CD14-positive monocyte (primary cell): ENCODE results near the gene KCNQ1. TPM values are rescaled to one million over a fixed set of nuclear protein-coding genes. Genes with fewer than 3 reads are reported as not detected.

Experiments
- DNase-seq, 3 donors: peaks; one replicate each; pipeline ENCODE4 v3.0.0-alpha.2; 2011 to 2022
- H2AFZ ChIP-seq: 2 replicates; pipeline ENCODE4 v1.6.0; 2012; ENCODE audit warnings: mild to moderate bottlenecking, low read depth, low read length, inconsistent platforms; ENCODE audit not compliant: insufficient read depth, poor library complexity, severe bottlenecking
- H3K27ac ChIP-seq, 2 donors: 1 replicate in 1 of 2; 2 replicates in 1 of 2; pipeline ENCODE4 v1.5.1; 2012 to 2013; ENCODE audit warnings: low read length in 2 of 2, control low read depth in 1 of 2, inconsistent platforms in 1 of 2, low read depth in 1 of 2, mild to moderate bottlenecking in 1 of 2
- H3K27me3 ChIP-seq, 2 donors: one replicate each; pipeline versions ENCODE4 v1.6.0 to v1.6.1; 2011 to 2013; ENCODE audit warnings: low read length in 2 of 2; ENCODE audit not compliant: control insufficient read depth in 2 of 2, insufficient read depth in 2 of 2
- H3K36me3 ChIP-seq, 2 donors: replicated peaks in 1 of 2; 1 replicate in 1 of 2; 2 replicates in 1 of 2; pipeline versions ENCODE4 v1.5.1 to v1.6.1; 2012 to 2013; ENCODE audit warnings: low read length in 2 of 2, control low read depth in 1 of 2, inconsistent platforms in 1 of 2, mild to moderate bottlenecking in 1 of 2; ENCODE audit not compliant: insufficient read depth in 2 of 2, control insufficient read depth in 1 of 2
- H3K4me1 ChIP-seq, 2 donors: 1 replicate in 1 of 2; 2 replicates in 1 of 2; pipeline versions ENCODE4 v1.5.1 to v1.6.1; 2012 to 2013; ENCODE audit warnings: low read length in 2 of 2, control low read depth in 1 of 2, inconsistent platforms in 1 of 2, mild to moderate bottlenecking in 1 of 2, moderate library complexity in 1 of 2; ENCODE audit not compliant: insufficient read depth in 2 of 2, control insufficient read depth in 1 of 2
- H3K4me2 ChIP-seq: replicated peaks from 2 replicates; pipeline ENCODE3; 2012; ENCODE audit warnings: low read length, moderate library complexity, mild to moderate bottlenecking; ENCODE audit not compliant: poor library complexity, severe bottlenecking; ENCODE audit errors: extremely low read depth
- H3K4me3 ChIP-seq, 3 experiments: fragments of 200-600 bp in 1 of 3; sonication (generic) in 1 of 3; replicated peaks in 1 of 3; 1 replicate in 2 of 3; 2 replicates in 1 of 3; pipeline ENCODE4 v1.5.1; 2011 to 2013; ENCODE audit warnings: low read length in 3 of 3, mild to moderate bottlenecking in 3 of 3, control low read depth in 2 of 3, low read depth in 2 of 3, inconsistent platforms in 1 of 3, moderate library complexity in 1 of 3
- H3K79me2 ChIP-seq: 2 replicates; pipeline ENCODE4 v1.6.0; 2012; ENCODE audit warnings: mild to moderate bottlenecking, control low read depth, inconsistent platforms, low read length, moderate library complexity; ENCODE audit not compliant: insufficient read depth
- H3K9ac ChIP-seq: 2 replicates; pipeline ENCODE4 v1.6.0; 2017; ENCODE audit warnings: low read length, mild to moderate bottlenecking; ENCODE audit not compliant: insufficient read depth, poor library complexity, severe bottlenecking
- H3K9me3 ChIP-seq, 2 donors: replicated peaks in 1 of 2; 1 replicate in 1 of 2; 2 replicates in 1 of 2; pipeline versions ENCODE4 v1.5.1 to v1.6.1; 2012 to 2013; ENCODE audit warnings: low read length in 2 of 2, control low read depth in 1 of 2; ENCODE audit not compliant: control insufficient read depth in 1 of 2, insufficient read depth in 1 of 2
- H4K20me1 ChIP-seq: 2 replicates; pipeline ENCODE4 v1.6.0; 2012; ENCODE audit warnings: mild to moderate bottlenecking, low read length, control low read depth, moderate library complexity; ENCODE audit not compliant: insufficient read depth
- H3K27ac Mint-ChIP-seq, 7 donors: one replicate each; pipeline ENCODE4 v1.8.0; 2020; ENCODE audit warnings: mild to moderate bottlenecking in 7 of 7, mixed read lengths in 7 of 7, moderate library complexity in 6 of 7, inconsistent platforms in 2 of 7
- H3K27me3 Mint-ChIP-seq, 3 donors: one replicate each; pipeline ENCODE4 v1.8.0; 2021 to 2022; ENCODE audit warnings: low read depth in 3 of 3, mild to moderate bottlenecking in 3 of 3, mixed read lengths in 3 of 3, moderate library complexity in 3 of 3, inconsistent platforms in 1 of 3
- H3K36me3 Mint-ChIP-seq, 2 donors: one replicate each; pipeline ENCODE4 v1.8.0; 2020; ENCODE audit warnings: mixed read lengths in 2 of 2, inconsistent platforms in 1 of 2, mild to moderate bottlenecking in 1 of 2
- H3K4me1 Mint-ChIP-seq: one replicate; pipeline ENCODE4 v1.8.0; 2020; ENCODE audit warnings: mild to moderate bottlenecking, mixed read lengths
- H3K4me3 Mint-ChIP-seq, 2 donors: one replicate each; pipeline ENCODE4 v1.8.0; 2020; ENCODE audit warnings: mild to moderate bottlenecking in 2 of 2, mixed read lengths in 2 of 2, moderate library complexity in 1 of 2
- H3K9me3 Mint-ChIP-seq, 7 donors: one replicate each; pipeline ENCODE4 v1.8.0; 2020 to 2022; ENCODE audit warnings: mixed read lengths in 7 of 7, mild to moderate bottlenecking in 6 of 7, moderate library complexity in 6 of 7, inconsistent platforms in 2 of 7
- CTCF ChIP-seq: fragments of 200-600 bp; IDR thresholded peaks from one replicate; pipeline ENCODE4 v1.8.0; 2022; ENCODE audit warnings: antibody characterized with exemption, mild to moderate bottlenecking
- WGBS: methylation state at CpG from one replicate; pipeline ENCODE4 v1.1.5; 2013; ENCODE audit warnings: missing lambda C conversion rate; ENCODE audit not compliant: insufficient coverage; 5-methylcytosine and 5-hydroxymethylcytosine counted together
- intact Hi-C, 2 donors: fragments of 100-400 bp; cut with micrococcal nuclease; formaldehyde crosslinking; loops; one replicate each; pipeline versions ENCODE4 v1.15.0 to v1.15.1; 2023
- polyA plus RNA-seq, 3 donors: library from polyadenylated mRNA; depleted of rRNA in 1 of 3; unstranded in 2 of 3; stranded (reverse) in 1 of 3; fragments of 300-500 nt in 2 of 3; fragments of >200 nt in 1 of 3; fragmentation: Illumina TruSeq in 2 of 3; gene quantifications; 1 replicate in 2 of 3; 2 replicates in 1 of 3; pipeline ENCODE4 v1.2.3, GENCODE V29; 2012 to 2021

KCNQ1 gene
- polyA plus RNA-seq, 3 donors = 14.9 to 31.8 (median 21.6) TPM

GRCh38 chr11:2431395-2431794 lies 13.4 kb upstream of the KCNQ1 start:
- no peak for DNase-seq
- Histone ChIP-seq H3K36me3 (no peaks in the 10 kb centered on the region), H3K79me2 (no peaks in the 10 kb centered on the region), H3K4me1 (no peaks in the 10 kb centered on the region), H3K4me3 (no peak overlapping the region), H3K9ac (no peak overlapping the region), H4K20me1 (no peaks in the 10 kb centered on the region), H3K9me3 (no peaks in the 10 kb centered on the region), H3K27me3 (no peaks in the 10 kb centered on the region), H3K27ac (no peak overlapping the region), H2AFZ (no peak overlapping the region), H3K4me2 (no peak overlapping the region)
- TF ChIP-seq CTCF = no peak
- H3K36me3 Mint-ChIP-seq = no peaks in the 10 kb centered on the region
- H3K4me3 Mint-ChIP-seq = no peak overlapping the region
- WGBS = no CpG with 5 or more reads among the region's 1 CpG
- no peak overlapping the region for H3K27ac Mint-ChIP-seq
- H3K9me3 Mint-ChIP-seq = no peaks in the 10 kb centered on the region
- H3K27me3 Mint-ChIP-seq = peaks cover 0 to 8% (median 4%) of the 10 kb centered on the region in 3 donors
- H3K4me1 Mint-ChIP-seq = no peaks in the 10 kb centered on the region
- intact Hi-C loops = no loop called here

GRCh38 chr11:2432171-2432621 lies 12.6 kb upstream of the KCNQ1 start:
- H3K9me3 ChIP-seq = no peaks in the 10 kb centered on the region
- no peak overlapping the region for H3K27ac ChIP-seq
- H2AFZ ChIP-seq = no peak overlapping the region
- peaks cover 6 to 8% (median 7%) of the 10 kb centered on the region in 3 donors for H3K27me3 Mint-ChIP-seq
- H3K4me3 Mint-ChIP-seq = no peak overlapping the region
- intact Hi-C loops = no loop called here
- no peaks in the 10 kb centered on the region for H3K79me2 ChIP-seq
- no peaks in the 10 kb centered on the region for H3K4me1 Mint-ChIP-seq
- no peaks in the 10 kb centered on the region for H3K4me1 ChIP-seq
- no peak overlapping the region for H3K4me2 ChIP-seq
- no peaks in the 10 kb centered on the region for H3K9me3 Mint-ChIP-seq
- no peaks in the 10 kb centered on the region for H3K27me3 ChIP-seq
- TF ChIP-seq CTCF = no peak
- WGBS = 75% methylated on average over 11 of the region's 15 CpGs
- H3K27ac Mint-ChIP-seq = no peak overlapping the region
- H4K20me1 ChIP-seq = no peaks in the 10 kb centered on the region
- H3K36me3 ChIP-seq = no peaks in the 10 kb centered on the region
- no peak overlapping the region for H3K9ac ChIP-seq
- no peak overlapping the region for H3K4me3 ChIP-seq
- DNase-seq = no peak
- H3K36me3 Mint-ChIP-seq = no peaks in the 10 kb centered on the region
